Measurements from ENCODE around the gene CTCFL. TPM values are rescaled to one million over a fixed set of nuclear protein-coding genes. Genes with fewer than 3 reads are reported as not detected.

CTCFL gene, protein sequence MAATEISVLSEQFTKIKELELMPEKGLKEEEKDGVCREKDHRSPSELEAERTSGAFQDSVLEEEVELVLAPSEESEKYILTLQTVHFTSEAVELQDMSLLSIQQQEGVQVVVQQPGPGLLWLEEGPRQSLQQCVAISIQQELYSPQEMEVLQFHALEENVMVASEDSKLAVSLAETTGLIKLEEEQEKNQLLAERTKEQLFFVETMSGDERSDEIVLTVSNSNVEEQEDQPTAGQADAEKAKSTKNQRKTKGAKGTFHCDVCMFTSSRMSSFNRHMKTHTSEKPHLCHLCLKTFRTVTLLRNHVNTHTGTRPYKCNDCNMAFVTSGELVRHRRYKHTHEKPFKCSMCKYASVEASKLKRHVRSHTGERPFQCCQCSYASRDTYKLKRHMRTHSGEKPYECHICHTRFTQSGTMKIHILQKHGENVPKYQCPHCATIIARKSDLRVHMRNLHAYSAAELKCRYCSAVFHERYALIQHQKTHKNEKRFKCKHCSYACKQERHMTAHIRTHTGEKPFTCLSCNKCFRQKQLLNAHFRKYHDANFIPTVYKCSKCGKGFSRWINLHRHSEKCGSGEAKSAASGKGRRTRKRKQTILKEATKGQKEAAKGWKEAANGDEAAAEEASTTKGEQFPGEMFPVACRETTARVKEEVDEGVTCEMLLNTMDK
- 0.88 TPM for total RNA-seq

DNA sequence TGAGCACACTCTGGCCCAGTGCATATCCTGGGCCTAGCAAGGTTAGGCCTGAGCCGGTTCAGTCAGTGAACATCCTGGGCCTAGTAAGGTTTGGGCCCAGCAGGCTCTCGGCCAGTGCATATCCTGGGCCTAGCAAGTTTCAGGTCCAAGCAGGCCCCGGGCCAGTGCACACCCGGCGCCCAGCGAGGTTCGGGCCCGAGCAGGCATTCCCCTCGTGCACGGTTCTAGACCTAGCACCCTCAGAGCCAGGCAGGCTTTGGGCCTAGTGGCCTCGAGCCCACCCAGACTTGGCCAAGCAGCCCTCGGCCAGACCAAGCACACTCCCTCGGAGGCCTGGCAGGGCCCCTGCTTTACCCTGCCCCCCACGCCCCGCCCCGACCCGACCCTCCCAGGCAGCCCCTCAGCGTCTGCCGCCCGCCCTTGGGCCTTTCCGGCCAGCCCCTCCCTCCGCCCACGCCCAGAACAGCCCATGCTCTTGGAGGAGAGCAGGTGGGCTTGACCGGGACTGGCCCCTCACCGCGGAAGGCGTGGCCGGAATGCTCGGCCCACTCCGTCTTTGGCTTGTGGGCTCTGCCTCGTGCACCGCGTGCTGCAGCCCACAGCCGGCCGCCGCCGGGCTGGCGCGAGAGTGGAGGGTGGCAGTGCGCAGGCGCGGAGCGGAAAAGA is at the start of gene CTCFL:
TSS of gene CTCFL (minus strand) at position 630 of the 666 bp plus-strand sequence. CDS start 935 bp downstream, outside the sequence.

DNA sequence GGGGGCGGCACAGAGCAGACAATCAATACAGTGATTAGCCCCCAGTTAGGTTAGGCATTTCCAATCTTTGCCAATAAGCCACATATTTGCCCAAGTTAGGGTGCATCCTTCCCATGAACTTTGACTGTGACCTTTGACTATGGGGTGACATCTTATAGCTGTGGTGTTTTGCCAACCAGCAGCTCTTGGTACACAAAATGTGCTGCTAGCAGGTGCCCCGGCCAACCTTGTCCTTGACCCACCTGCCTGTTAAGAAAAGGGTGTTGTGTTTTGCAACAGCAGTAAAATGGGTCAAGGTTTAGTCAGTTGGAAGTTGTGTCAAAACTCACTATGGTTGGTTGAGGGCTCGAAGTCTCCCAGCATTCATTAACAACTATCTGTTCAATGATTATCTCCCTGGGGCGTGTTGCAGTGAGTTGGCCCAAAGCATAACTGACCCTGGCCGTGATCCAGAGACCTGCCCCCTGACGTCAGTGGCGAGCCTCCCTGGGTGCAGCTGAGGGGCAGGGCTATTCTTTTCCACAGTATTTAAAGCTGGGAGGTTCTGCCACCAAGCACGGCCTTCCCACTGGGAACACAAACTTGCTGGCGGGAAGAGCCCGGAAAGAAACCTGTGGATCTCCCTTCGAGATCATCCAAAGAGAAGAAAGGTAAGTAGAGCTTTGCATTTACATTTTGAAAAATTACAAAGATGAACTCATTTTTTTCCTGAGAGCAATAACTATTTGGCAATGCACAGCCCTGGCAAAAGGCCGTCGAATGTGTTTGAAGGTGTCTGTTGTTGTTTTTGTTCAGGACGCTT is 35.8 kb upstream of the CTCFL start, which contains the start of gene PCK1:
TSS of gene PCK1 (plus strand) at position 557 of the 802 bp plus-strand sequence. CDS start 302 bp downstream, outside the sequence.

Other genes starting within 250 kb of the CTCFL start
- gene SPO11, start 195.3 kb downstream of the CTCFL start, total RNA-seq = not detected
- gene RAE1, start 173.9 kb downstream of the CTCFL start, total RNA-seq = 37.9 TPM
- 73.6 TPM for gene RBM38, start 133.7 kb downstream of the CTCFL start, total RNA-seq
- gene PCK1, start 36.0 kb upstream of the CTCFL start, total RNA-seq = 105 TPM
- gene ZBP1, start 95.3 kb upstream of the CTCFL start, total RNA-seq = 0.23 TPM
- gene PMEPA1, start 184.9 kb upstream of the CTCFL start, total RNA-seq = 14.2 TPM

Data from metanephros (tissue), 1 donor.